Fibroblast of skin of scalp (primary cell): ENCODE data around the gene ANKS3.

Source experiments
- DNase-seq: peaks from one replicate; pipeline ENCODE4 v3.0.0-alpha.2; 2013

Gene ANKS3

DNA sequence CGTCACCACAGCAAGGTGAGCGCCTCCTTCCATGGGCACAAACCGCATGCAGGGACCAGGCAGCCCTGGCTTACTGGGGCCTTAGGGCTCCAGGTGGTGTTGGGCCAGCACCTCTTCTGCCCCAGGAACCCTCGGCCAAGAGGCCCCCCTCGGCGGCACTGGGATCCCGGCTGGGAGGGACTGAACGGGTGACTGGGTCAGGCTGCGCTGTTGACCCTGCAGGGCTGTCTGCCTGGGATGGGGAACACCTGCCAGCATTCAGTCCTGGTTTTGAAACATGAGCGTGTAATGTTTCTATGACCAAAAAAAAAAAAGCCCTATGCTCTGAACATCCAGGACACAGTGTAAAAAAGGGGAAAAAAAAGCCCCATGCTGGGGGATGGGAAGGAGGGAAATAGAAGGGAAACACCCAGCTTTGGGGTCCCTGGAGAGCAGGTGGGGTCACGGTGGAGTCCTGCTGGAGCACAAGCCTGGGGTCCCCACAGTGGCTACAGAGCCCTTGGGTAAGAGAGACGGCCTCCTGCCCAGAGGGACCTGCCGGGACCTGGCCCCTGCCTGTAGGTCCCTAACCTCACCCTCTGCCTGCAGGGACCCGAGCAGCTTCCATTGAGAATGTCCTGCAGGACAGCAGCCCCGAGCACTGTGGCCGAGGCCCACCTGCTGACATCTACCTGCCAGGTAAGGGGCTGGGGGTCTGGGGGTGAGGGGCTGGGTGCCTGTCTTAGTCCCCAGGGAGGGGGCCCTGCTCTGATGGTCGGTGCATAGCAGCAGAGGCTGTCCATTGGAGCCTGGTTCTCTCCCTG is 50.6 kb downstream of the ANKS3 start:
- no peak for DNase-seq

- no peak for DNase-seq
Observed at GRCh38 chr16:4682616-4683254, 51.3 kb downstream of the ANKS3 start.

- no peak for DNase-seq
Observed at GRCh38 chr16:4682084-4682591, 51.9 kb downstream of the ANKS3 start.

DNA sequence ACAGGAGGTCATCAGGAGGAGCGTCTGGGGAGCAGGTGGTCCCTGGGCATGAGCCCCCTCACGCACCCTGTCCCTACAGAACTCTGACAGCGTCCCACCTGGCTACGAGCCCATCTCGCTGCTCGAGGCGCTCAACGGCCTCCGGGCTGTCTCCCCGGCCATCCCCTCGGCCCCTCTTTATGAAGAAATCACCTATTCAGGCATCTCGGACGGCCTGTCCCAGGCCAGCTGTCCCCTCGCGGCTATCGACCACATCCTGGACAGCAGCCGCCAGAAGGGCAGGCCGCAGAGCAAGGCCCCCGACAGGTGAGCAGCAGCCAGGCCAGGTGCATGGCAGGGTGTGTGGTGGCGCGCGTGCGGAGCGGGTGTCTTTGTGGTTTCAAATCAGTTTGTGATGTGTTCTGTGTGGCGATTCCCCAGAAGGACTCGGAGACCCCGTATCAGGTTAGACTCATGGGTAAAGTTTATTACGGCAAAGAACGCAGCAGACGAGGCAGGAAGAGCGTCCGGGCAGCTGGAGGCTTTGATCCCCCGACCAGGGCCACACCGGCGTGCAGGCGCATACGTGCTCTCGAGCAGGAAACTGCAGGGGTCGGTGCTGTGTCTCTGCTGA is 52.5 kb downstream of the ANKS3 start:
- DNase-seq = no peak

DNA sequence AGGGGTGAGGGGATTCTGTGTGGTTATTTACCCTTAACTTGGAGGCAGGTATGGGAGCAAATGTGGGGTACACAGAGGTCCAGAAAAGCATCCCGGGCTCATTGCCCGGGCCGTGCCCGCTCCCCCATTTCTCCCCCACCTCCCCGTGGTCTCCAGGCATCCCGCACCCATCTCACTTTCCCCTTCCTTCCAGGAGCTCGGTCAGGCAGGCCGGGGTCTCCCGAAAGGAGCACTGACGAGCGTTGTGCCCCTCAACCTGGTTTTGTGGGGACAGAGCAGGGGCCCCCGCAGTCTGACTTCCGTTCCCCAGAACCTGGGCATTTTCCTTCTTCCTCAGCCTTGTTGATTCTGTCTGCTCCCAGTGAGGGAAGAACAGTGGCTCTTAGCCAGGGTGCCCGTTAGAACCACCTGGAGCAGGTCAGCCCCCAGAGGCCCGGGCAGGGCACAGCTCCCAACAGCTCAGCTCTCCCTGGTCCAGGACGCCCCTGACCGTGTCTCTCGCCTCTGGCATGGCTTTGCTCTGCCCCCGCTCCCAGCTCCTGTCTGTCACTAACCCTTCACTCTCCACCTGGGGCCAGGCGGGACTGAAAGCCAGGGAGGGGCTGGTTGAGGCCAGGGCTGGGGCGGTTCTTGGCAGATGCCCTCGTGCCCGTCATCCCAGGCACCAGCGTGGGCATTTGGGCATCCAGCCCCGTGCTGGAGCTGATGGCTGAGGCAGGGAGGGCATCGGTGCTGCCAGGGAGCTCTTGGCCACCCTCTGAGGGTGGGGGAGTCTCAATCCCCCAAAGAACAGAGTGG is 53.2 kb downstream of the ANKS3 start:
- DNase-seq = no peak

GRCh38 chr16:4679850-4680636 is 54.0 kb downstream of the ANKS3 start:
- no peak for DNase-seq

DNA sequence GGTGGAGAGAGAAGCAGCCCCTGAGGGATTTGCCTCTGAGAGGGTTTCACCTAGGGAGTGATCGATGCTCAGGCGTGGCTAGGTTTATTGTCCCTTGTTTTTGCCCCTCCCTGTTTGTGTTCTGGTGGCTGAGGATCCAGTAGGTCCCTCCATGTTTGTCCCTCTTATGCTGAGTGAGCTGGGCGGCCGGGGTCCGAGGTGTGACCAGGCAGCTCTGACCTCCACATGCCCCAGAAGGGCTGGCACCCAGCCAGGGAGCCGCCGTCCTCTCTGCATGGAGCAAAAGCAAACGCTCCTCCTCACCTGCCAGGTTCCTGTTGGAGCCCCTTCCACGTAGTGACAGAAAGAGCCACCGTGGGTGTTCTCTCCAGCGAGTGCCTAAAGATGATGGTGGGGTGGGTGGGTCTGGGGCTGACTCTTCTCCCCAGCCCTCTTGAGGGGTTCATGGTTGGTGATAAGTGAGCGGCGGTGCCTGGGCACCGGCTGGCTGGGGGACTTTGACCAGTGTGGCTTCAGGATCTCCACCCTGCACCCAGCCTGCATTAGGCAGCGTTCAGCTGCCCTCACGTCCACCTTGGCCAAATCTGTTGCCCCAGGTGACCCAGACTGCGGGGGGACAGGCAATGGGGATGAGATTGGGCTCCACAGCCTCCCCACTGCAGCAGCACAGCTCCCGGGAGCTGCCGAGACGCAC is 54.8 kb downstream of the ANKS3 start:
- DNase-seq = no peak

DNA sequence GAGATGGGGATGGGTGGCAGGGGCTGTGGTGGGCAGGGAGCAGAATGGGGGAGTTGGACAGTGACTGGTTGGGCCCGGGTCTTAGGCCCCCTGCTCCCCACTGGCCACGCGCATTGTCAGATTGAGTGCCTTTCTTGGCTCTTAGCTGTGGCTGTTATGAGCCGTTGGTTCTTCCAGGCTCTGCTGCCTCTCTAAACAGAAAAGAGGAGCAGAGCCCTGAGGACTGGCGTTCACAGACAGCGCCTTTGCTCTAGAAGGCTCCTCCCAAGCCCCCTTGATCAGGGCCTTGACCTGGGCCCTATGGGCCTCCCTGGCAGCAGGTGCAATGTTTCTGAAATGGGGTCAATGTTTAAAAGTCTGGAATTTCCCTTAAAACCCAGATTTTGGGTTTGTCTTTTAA is 55.5 kb downstream of the ANKS3 start:
- no peak for DNase-seq

- DNase-seq = no peak
Observed at GRCh38 chr16:4677994-4678393, 56.1 kb downstream of the ANKS3 start.

GRCh38 chr16:4677390-4677789 is 56.7 kb downstream of the ANKS3 start:
- no peak for DNase-seq

DNA sequence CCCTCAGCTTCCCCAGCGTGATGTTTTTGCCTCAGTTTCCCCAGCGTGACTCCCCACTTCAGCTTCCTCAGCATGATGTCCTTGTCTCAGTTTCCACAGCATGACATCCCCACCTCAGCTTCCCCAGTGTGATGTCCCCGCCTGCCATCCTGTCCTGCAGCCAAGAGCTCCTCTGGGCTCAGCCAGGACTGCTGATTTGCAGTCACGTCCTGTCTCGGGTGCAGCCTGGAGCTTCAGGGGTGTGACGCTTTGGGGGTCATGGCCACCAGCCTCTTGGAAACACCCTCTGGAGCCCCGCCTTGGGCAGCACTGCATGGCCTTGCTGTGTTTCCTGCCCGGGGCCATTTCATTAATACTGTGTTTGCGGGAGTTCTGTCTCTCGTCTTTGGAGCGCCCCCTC is 57.2 kb downstream of the ANKS3 start:
- DNase-seq = no peak

- no peak for DNase-seq
Observed at GRCh38 chr16:4675864-4676786, 57.9 kb downstream of the ANKS3 start.

DNA sequence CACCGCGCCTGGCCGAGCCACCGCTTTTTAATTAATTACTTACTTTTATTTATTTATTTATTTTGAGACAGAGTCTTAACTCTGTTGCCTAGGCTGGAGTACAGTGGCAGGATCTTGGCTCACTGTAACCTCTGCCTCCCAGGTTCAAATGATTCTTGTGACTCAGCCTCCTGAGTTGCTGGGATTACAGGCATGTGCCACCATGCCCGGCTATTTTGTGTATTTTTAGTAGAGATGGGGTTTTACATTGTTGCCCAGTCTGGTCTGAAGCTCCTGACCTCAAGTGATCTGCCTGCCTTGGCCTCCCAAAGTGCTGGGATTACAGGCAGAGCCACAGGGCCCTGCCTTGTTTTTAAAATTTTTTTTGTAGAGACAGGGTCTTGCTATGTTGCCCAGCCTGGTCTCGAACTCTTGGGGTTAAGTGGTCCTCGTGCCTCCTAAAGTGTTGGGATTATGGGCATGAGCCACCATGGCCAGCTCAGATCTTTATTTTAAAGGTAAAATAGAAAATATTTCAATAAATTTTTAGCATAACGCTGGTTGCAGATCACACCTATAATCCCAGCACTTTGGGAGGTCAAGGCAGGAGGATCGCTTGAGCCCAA is 59.0 kb downstream of the ANKS3 start:
- DNase-seq = no peak

DNA sequence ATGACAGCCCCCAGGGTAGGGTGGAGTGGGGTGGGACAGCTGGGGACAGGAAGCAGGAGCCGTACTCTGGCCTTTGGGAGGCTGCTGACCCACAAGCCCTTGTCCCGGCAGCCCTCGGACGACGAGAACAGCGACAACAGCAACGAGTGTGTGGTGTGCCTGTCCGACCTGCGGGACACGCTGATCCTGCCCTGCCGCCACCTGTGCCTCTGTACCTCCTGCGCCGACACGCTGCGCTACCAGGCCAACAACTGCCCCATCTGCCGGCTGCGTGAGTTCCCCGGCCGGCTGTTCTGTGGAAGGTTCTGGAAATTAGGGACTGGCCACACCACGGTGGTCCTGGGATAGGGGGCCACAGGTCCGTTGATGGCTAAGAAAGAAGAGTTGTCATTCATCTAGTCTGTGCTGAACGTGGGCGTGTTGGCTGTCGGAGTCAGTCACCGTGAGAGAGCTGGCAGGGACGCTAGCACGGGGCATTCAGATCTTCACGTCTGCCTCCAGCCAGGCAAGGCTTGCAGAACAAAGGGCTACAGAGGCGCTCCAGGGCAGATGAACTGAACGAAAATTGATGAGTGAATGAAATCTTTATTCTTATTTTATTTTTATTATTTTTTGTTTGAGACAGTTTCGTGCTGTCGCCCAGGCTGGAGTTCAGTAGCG is 60.6 kb downstream of the ANKS3 start:
- no peak for DNase-seq

- DNase-seq = no peak
Observed at GRCh38 chr16:4668313-4668960, 65.6 kb downstream of the ANKS3 start.

DNA sequence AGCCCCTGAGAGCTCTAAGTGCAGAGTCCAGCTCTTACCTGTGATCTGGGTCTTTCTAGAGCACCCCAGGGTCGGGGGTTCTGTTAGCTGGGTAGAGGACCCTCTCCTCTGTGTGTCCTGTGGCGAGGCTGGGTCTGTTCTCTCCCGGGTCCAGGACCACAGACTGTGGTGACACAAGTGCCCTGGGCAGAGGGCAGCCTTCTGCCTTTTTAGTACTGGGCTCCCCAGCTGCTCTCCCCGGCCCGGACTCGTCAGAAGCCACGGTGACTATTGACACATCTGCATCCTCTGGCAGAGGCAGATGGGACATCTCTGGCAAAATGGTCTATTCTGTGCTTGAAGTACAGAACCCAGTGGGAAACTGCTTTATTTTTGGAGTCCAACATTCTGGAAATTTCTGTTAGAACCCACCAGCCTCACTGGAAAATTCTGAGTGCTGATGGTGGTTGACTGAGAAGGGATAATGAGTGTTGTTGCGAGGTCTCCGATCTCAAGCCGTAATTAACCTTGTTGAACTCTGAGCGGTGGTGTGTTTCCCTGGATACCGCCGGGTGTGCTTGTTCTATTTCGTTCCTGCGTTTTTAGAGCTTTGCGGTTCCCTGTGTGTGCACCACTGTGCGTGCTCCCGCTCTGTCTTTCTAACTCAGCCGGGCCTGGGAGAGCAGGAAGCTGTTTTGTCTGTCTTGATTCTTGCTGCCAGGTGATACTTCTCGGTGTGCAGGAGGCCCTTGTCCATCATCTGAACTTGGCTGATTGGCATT is 66.7 kb downstream of the ANKS3 start:
- no peak for DNase-seq

GRCh38 chr16:4666537-4667202 is 67.4 kb downstream of the ANKS3 start:
- DNase-seq = no peak
